HepG2 (cell line): ENCODE data around the gene NSL1. TPM values are rescaled to one million over a fixed set of nuclear protein-coding genes. Genes with fewer than 3 reads are reported as not detected.

Experiments
- ATAC-seq: fragments of 200-7000 bp; cut with Tn5 transposase; 3 replicates; pipeline ENCODE4 v1.9.1; 2020; ENCODE audit warnings: mild to moderate bottlenecking, moderate library complexity
- BruUV-seq: library from RNA; stranded (reverse); fragments of 400-500 nt; replicated peaks from 2 replicates; lab custom pipeline; 2021; lab: Mats Ljungman, UMichigan
- CTCF ChIA-PET: fragments of 300-600 bp; formaldehyde crosslinking; extraction: SDS; loops from one replicate; lab custom pipeline; 2021; ENCODE audit warnings: low total read pairs, inconsistent platforms, low intra/inter-chr PET ratio; lab: Yijun Ruan, JAX
- POLR2A ChIA-PET: fragments of 350-600 bp; sonication (Branson Sonifier 250); formaldehyde crosslinking; loops from one replicate; lab custom pipeline; 2020; ENCODE audit warnings: antibody characterized with exemption, inconsistent platforms; lab: Yijun Ruan, JAX
- DNase-seq: peaks from one replicate; pipeline ENCODE4 v3.0.0-alpha.2; 2015; ENCODE audit warnings: low spot score
- FAIRE-seq: peaks from 3 replicates; lab custom pipeline; 2011; peaks lifted over from hg19 to GRCh38; lab: Jason Lieb, UNC
- H2AFZ ChIP-seq: one replicate; pipeline ENCODE4 v1.6.1; 2011; ENCODE audit warnings: low read length, inconsistent platforms
- H3K27ac ChIP-seq: fragments of 300-600 bp; 3 replicates; pipeline ENCODE4 v1.8.0; 2011; ENCODE audit warnings: mixed run types, mild to moderate bottlenecking, mixed read lengths, low read length, inconsistent platforms; ENCODE audit not compliant: insufficient read depth; ENCODE audit errors: extremely low read length
- H3K27me3 ChIP-seq, 2 experiments: fragments of 200-600 bp in 1 of 2; 2 replicates in 1 of 2; 3 replicates in 1 of 2; pipeline versions ENCODE4 v1.6.0 to v1.8.0; 2011; ENCODE audit warnings: low read length in 2 of 2, mild to moderate bottlenecking in 2 of 2, moderate library complexity in 2 of 2, inconsistent platforms in 1 of 2; ENCODE audit not compliant: insufficient read depth in 2 of 2, control insufficient read depth in 1 of 2
- H3K36me3 ChIP-seq, 2 experiments: fragments of 200-600 bp in 1 of 2; replicated peaks in 1 of 2; 2 replicates in 1 of 2; 3 replicates in 1 of 2; pipeline versions ENCODE4 v1.5.1 to v1.8.0; 2011; ENCODE audit warnings: low read length in 2 of 2, inconsistent platforms in 1 of 2; ENCODE audit not compliant: insufficient read depth in 2 of 2, control insufficient read depth in 1 of 2
- H3K4me1 ChIP-seq: 2 replicates; pipeline ENCODE4 v1.5.1; 2012; ENCODE audit warnings: low read length, inconsistent platforms; ENCODE audit not compliant: insufficient read depth
- H3K4me2 ChIP-seq: 2 replicates; pipeline ENCODE4 v1.6.0; 2011; ENCODE audit warnings: low read depth, low read length, inconsistent platforms
- H3K4me3 ChIP-seq, 3 experiments: fragments of 200-600 bp in 1 of 3; sonication (generic), shearing (Covaris generic) in 1 of 3; replicated peaks in 1 of 3; 2 replicates each; pipeline ENCODE4 v1.5.1; 2011 to 2016; ENCODE audit warnings: low read length in 3 of 3, inconsistent platforms in 2 of 3, low read depth in 2 of 3, mild to moderate bottlenecking in 2 of 3, control low read depth in 1 of 3, mixed read lengths in 1 of 3; ENCODE audit not compliant: insufficient read depth in 1 of 3
- H3K79me2 ChIP-seq: one replicate; pipeline ENCODE4 v1.6.1; 2011; ENCODE audit warnings: low read length, inconsistent platforms; ENCODE audit not compliant: insufficient read depth
- H3K9ac ChIP-seq: 2 replicates; pipeline ENCODE4 v1.6.0; 2011; ENCODE audit warnings: mild to moderate bottlenecking, low read depth, low read length, inconsistent platforms; ENCODE audit not compliant: insufficient read depth
- H3K9me3 ChIP-seq: 2 replicates; pipeline ENCODE4 v1.5.1; 2012; ENCODE audit warnings: mild to moderate bottlenecking, low read length
- H4K20me1 ChIP-seq: 2 replicates; pipeline ENCODE4 v1.6.0; 2011; ENCODE audit warnings: inconsistent platforms, mild to moderate bottlenecking, low read length, moderate library complexity; ENCODE audit not compliant: insufficient read depth
- CCDC6 ChIP-seq: sonication (generic); formaldehyde crosslinking; IDR thresholded peaks from 2 replicates; pipeline ENCODE4 v1.8.1; 2022; ENCODE audit warnings: mild to moderate bottlenecking, missing genetic modification reagents, moderate library complexity
- TOPORS ChIP-seq: sonication (generic); formaldehyde crosslinking; IDR thresholded peaks from 2 replicates; pipeline ENCODE4 v1.8.0; 2023; ENCODE audit warnings: mild to moderate bottlenecking, missing genetic modification reagents
- ZNF644 ChIP-seq: IDR thresholded peaks from 2 replicates; pipeline ENCODE4 v1.6.1; 2016; ENCODE audit warnings: low read depth
- WGBS: methylation state at CpG from one replicate; pipeline ENCODE4 v1.1.6; 2017; ENCODE audit warnings: low lambda C conversion rate; 5-methylcytosine and 5-hydroxymethylcytosine counted together
- in situ Hi-C: cut with HindIII; loops from 2 replicates; pipeline ENCODE4 v1.10.0; 2017; ENCODE audit warnings: low pct_unique_long_range_greater_than_20kb; ENCODE audit not compliant: extremely low pct_ligation_motif_present
- intact Hi-C: fragments of 100-400 bp; cut with micrococcal nuclease; formaldehyde crosslinking; loops from one replicate; pipeline ENCODE4 v1.10.0; 2022; ENCODE audit not compliant: unreplicated experiment
- polyA plus RNA-seq, 8 experiments: library from polyadenylated mRNA; depleted of rRNA in 3 of 8; stranded (reverse) in 7 of 8; unstranded in 1 of 8; fragments of >200 nt; fragmentation: Illumina TruSeq in 4 of 8; extraction: Trizol in 4 of 8; gene quantifications; 2 replicates each; pipeline versions ENCODE4 v1.2.1 to v1.2.3, GENCODE V29; 2011 to 2016; ENCODE audit warnings: low read depth in 4 of 8, missing spikeins in 1 of 8, mixed read lengths in 1 of 8; ENCODE audit not compliant: insufficient read depth in 1 of 8
- total RNA-seq, 5 experiments: library from RNA; depleted of rRNA; stranded (reverse); fragments of >200 nt; fragmentation: Illumina TruSeq; extraction: Trizol; gene quantifications; 2 replicates each; pipeline ENCODE4 v1.2.3, GENCODE V29; 2016; ENCODE audit warnings: low read depth in 1 of 5
- TF ChIP-seq, protein P1 (sequence below): sonication (generic); formaldehyde crosslinking; IDR thresholded peaks from 2 replicates; pipeline ENCODE4; 2020; ENCODE audit warnings: missing genetic modification reagents, mild to moderate bottlenecking, borderline replicate concordance
- TF ChIP-seq, protein P2 (sequence below): sonication (generic); formaldehyde crosslinking; IDR thresholded peaks from 2 replicates; pipeline ENCODE4 v1.8.0; 2022; ENCODE audit warnings: mild to moderate bottlenecking, missing genetic modification reagents, moderate library complexity
- TF ChIP-seq, protein P3 (sequence below): sonication (generic); formaldehyde crosslinking; IDR thresholded peaks from 2 replicates; pipeline ENCODE4 v1.8.1; 2023; ENCODE audit warnings: mild to moderate bottlenecking, missing genetic modification reagents, borderline replicate concordance
- TF ChIP-seq, protein P4 (sequence below): sonication (generic); formaldehyde crosslinking; IDR thresholded peaks from 2 replicates; pipeline ENCODE4 v1.4.0; 2020; ENCODE audit warnings: missing genetic modification reagents
- TF ChIP-seq, protein P5 (sequence below), 2 experiments: IDR thresholded peaks; 2 replicates each; pipeline ENCODE4 v1.6.1; 2011 to 2012; ENCODE audit warnings: low read length in 2 of 2, borderline replicate concordance in 1 of 2, low read depth in 1 of 2, mild to moderate bottlenecking in 1 of 2, moderate library complexity in 1 of 2
- TF ChIP-seq, protein P6 (sequence below): sonication (generic); formaldehyde crosslinking; IDR thresholded peaks from 2 replicates; pipeline ENCODE4 v1.5.1; 2020; ENCODE audit warnings: missing genetic modification reagents, mild to moderate bottlenecking, borderline replicate concordance

The NSL1 gene
- total and polyA plus RNA-seq, 2 of the 13 experiments (the other 11 are each of a cell fraction or from before 2014, with no cell fraction given) = 34.5 to 77.4 TPM

DNA sequence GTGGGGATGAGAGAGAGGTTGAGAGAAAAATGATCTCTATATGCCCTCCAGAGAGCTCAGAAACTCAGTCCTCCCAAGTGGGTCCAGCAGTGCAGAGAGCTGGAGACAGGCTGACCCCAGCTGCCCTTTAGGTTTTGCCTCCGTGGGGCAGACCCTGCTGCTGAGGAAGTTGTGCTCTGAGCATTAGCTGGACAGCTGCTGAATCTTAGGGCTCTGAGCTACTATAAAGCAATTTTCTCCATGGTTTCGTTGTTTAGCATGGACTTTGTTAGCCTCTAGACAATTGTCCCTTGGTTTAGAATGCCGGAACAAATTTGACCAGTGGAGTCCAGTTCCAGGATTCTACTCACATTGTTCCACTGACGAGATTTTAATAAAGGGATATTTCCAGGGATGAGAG lies 114.0 kb downstream of the NSL1 start:
- POLR2A ChIA-PET = interaction anchor here (1.0 kb wide), 1 partner anchor 114 kb away, joined by 3 read pairs; the partner anchor contains the start of genes NSL1 and TATDN3
- no peak overlapping the region for H2AFZ ChIP-seq
- CTCF ChIA-PET = no interaction called here
- no peak overlapping the region for H3K4me3 ChIP-seq
- no peaks in the 10 kb centered on the region for H3K36me3 ChIP-seq
- H3K9me3 ChIP-seq = no peaks in the 10 kb centered on the region
- intact Hi-C loops = no loop called here
- peaks cover 22% of the 10 kb centered on the region for H3K4me1 ChIP-seq
- no TSS peak for BruUV-seq
- no peak overlapping the region for H3K9ac ChIP-seq
- ATAC-seq = no peak
- no peak for DNase-seq
- in situ Hi-C loops = no loop called here
- no peak for FAIRE-seq
- peaks cover 4 to 15% of the 10 kb centered on the region in 2 experiments; a peak in 3 of 5 replicates for H3K27me3 ChIP-seq
- WGBS = 28% methylated on average over 3 of the region's 4 CpGs
- H4K20me1 ChIP-seq = no peaks in the 10 kb centered on the region
- no peak overlapping the region for H3K4me2 ChIP-seq
- H3K79me2 ChIP-seq = no peaks in the 10 kb centered on the region
- H3K27ac ChIP-seq = no peak overlapping the region
- TF ChIP-seq, protein P1, sequence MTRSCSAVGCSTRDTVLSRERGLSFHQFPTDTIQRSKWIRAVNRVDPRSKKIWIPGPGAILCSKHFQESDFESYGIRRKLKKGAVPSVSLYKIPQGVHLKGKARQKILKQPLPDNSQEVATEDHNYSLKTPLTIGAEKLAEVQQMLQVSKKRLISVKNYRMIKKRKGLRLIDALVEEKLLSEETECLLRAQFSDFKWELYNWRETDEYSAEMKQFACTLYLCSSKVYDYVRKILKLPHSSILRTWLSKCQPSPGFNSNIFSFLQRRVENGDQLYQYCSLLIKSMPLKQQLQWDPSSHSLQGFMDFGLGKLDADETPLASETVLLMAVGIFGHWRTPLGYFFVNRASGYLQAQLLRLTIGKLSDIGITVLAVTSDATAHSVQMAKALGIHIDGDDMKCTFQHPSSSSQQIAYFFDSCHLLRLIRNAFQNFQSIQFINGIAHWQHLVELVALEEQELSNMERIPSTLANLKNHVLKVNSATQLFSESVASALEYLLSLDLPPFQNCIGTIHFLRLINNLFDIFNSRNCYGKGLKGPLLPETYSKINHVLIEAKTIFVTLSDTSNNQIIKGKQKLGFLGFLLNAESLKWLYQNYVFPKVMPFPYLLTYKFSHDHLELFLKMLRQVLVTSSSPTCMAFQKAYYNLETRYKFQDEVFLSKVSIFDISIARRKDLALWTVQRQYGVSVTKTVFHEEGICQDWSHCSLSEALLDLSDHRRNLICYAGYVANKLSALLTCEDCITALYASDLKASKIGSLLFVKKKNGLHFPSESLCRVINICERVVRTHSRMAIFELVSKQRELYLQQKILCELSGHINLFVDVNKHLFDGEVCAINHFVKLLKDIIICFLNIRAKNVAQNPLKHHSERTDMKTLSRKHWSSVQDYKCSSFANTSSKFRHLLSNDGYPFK (CRISPR knock-in tag) = no peak
- TF ChIP-seq, protein P2, sequence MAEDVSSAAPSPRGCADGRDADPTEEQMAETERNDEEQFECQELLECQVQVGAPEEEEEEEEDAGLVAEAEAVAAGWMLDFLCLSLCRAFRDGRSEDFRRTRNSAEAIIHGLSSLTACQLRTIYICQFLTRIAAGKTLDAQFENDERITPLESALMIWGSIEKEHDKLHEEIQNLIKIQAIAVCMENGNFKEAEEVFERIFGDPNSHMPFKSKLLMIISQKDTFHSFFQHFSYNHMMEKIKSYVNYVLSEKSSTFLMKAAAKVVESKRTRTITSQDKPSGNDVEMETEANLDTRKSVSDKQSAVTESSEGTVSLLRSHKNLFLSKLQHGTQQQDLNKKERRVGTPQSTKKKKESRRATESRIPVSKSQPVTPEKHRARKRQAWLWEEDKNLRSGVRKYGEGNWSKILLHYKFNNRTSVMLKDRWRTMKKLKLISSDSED (CRISPR knock-in tag) = no peak
- no peak for TF ChIP-seq ZNF644 (CRISPR knock-in tag)
- TF ChIP-seq CCDC6 (CRISPR knock-in tag) = no peak
- TF ChIP-seq, protein P3, sequence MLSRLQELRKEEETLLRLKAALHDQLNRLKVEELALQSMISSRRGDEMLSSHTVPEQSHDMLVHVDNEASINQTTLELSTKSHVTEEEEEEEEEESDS (CRISPR knock-in tag) = no peak
- TF ChIP-seq, protein P4, sequence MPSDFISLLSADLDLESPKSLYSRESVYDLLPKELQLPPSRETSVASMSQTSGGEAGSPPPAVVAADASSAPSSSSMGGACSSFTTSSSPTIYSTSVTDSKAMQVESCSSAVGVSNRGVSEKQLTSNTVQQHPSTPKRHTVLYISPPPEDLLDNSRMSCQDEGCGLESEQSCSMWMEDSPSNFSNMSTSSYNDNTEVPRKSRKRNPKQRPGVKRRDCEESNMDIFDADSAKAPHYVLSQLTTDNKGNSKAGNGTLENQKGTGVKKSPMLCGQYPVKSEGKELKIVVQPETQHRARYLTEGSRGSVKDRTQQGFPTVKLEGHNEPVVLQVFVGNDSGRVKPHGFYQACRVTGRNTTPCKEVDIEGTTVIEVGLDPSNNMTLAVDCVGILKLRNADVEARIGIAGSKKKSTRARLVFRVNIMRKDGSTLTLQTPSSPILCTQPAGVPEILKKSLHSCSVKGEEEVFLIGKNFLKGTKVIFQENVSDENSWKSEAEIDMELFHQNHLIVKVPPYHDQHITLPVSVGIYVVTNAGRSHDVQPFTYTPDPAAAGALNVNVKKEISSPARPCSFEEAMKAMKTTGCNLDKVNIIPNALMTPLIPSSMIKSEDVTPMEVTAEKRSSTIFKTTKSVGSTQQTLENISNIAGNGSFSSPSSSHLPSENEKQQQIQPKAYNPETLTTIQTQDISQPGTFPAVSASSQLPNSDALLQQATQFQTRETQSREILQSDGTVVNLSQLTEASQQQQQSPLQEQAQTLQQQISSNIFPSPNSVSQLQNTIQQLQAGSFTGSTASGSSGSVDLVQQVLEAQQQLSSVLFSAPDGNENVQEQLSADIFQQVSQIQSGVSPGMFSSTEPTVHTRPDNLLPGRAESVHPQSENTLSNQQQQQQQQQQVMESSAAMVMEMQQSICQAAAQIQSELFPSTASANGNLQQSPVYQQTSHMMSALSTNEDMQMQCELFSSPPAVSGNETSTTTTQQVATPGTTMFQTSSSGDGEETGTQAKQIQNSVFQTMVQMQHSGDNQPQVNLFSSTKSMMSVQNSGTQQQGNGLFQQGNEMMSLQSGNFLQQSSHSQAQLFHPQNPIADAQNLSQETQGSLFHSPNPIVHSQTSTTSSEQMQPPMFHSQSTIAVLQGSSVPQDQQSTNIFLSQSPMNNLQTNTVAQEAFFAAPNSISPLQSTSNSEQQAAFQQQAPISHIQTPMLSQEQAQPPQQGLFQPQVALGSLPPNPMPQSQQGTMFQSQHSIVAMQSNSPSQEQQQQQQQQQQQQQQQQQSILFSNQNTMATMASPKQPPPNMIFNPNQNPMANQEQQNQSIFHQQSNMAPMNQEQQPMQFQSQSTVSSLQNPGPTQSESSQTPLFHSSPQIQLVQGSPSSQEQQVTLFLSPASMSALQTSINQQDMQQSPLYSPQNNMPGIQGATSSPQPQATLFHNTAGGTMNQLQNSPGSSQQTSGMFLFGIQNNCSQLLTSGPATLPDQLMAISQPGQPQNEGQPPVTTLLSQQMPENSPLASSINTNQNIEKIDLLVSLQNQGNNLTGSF = no peak
- TF ChIP-seq, protein P5, sequence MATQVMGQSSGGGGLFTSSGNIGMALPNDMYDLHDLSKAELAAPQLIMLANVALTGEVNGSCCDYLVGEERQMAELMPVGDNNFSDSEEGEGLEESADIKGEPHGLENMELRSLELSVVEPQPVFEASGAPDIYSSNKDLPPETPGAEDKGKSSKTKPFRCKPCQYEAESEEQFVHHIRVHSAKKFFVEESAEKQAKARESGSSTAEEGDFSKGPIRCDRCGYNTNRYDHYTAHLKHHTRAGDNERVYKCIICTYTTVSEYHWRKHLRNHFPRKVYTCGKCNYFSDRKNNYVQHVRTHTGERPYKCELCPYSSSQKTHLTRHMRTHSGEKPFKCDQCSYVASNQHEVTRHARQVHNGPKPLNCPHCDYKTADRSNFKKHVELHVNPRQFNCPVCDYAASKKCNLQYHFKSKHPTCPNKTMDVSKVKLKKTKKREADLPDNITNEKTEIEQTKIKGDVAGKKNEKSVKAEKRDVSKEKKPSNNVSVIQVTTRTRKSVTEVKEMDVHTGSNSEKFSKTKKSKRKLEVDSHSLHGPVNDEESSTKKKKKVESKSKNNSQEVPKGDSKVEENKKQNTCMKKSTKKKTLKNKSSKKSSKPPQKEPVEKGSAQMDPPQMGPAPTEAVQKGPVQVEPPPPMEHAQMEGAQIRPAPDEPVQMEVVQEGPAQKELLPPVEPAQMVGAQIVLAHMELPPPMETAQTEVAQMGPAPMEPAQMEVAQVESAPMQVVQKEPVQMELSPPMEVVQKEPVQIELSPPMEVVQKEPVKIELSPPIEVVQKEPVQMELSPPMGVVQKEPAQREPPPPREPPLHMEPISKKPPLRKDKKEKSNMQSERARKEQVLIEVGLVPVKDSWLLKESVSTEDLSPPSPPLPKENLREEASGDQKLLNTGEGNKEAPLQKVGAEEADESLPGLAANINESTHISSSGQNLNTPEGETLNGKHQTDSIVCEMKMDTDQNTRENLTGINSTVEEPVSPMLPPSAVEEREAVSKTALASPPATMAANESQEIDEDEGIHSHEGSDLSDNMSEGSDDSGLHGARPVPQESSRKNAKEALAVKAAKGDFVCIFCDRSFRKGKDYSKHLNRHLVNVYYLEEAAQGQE (IDR thresholded peaks at IDR 0.05; ENCODE audit: borderline replicate concordance in 1 of 2, low read depth in 1 of 2, low read length in 2 of 2) = no peak
- TF ChIP-seq, protein P6, sequence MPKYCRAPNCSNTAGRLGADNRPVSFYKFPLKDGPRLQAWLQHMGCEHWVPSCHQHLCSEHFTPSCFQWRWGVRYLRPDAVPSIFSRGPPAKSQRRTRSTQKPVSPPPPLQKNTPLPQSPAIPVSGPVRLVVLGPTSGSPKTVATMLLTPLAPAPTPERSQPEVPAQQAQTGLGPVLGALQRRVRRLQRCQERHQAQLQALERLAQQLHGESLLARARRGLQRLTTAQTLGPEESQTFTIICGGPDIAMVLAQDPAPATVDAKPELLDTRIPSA (CRISPR knock-in tag) = no peak
- no peak for TF ChIP-seq TOPORS
